OCI-LY3 (cell line): Measurements from ENCODE around the gene SEC14L1.

Source experiments
- CTCF ChIP-seq: fragments of 200-600, 300-600 bp; sonication (generic); IDR thresholded peaks from 2 replicates; pipeline ENCODE4 v1.5.1; 2014; ENCODE audit warnings: antibody characterized with exemption, low read length, low read depth
- EZH2phosphoT487 ChIP-seq: fragments of 200-600 bp; shearing (Covaris generic); IDR thresholded peaks from 2 replicates; pipeline ENCODE4 v1.6.1; 2018; ENCODE audit warnings: antibody characterized with exemption, mixed run types, low read depth

GRCh38 chr17:77128896-77129567, 11.7 kb upstream of the SEC14L1 start:
- TF ChIP-seq CTCF = no peak
- TF ChIP-seq EZH2phosphoT487 = no peak
